ENCODE results near the gene CPLX3.

The CPLX3 gene

DNA sequence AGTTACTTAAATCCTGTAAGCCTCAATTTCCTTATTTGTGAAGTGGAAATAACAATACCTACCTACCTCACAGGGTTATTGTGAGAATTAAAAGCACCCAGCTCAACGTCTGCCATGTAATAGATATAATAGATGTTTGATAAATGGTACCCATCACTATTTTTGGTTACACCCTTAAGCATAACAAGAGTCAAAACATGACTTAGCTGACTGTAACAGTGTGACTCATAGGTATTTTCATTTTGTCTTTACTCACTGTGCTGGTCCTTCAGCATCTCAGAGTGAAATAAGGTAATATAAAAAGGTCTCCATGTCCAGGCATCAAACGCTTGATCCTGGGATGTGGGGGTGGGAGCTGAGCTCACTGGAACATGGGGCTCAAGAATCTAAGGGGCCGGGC lies 3.1 kb downstream of the CPLX3 start:
- no peak for DNase-seq (ENCODE audit: low spot score)

DNA sequence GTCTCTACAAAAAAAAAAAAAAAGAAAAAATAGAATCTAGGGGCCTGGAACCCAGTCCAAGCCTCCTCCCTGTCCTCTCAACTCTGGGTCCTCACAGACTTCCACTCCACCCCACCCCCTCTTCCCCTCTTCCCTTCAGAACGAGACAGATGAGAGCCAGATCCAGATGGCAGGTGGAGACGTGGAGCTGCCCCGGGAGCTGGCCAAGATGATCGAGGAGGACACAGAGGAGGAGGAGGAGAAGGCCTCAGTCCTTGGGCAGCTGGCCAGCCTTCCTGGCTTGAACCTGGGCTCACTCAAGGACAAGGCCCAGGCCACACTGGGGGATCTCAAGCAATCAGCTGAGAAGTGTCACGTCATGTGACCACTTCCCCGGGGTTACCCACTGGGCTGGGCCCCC lies 3.6 kb downstream of the CPLX3 start:
- DNase-seq (ENCODE audit: low spot score): no peak

DNA sequence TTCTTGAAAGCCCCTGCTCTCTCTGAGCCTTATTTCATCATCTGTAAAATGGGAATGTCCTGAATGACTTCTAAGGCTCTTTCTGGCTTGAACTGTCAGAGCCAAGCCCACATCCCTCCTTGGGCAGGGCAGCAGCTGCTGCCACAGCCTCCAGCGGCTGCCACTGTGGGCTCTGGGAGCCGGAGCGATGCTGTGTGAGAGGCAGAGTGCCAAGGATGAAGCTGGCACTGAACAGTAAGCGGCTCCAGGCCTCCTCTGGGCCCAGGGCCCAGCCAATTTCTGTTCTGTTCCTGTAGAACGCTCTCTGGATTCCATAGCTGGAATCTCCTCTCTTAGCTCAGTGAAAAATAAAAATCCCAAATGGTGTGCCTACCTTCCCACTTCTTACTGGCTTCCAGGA lies 4.4 kb downstream of the CPLX3 start:
- DNase-seq (ENCODE audit: low spot score): no peak

DNA sequence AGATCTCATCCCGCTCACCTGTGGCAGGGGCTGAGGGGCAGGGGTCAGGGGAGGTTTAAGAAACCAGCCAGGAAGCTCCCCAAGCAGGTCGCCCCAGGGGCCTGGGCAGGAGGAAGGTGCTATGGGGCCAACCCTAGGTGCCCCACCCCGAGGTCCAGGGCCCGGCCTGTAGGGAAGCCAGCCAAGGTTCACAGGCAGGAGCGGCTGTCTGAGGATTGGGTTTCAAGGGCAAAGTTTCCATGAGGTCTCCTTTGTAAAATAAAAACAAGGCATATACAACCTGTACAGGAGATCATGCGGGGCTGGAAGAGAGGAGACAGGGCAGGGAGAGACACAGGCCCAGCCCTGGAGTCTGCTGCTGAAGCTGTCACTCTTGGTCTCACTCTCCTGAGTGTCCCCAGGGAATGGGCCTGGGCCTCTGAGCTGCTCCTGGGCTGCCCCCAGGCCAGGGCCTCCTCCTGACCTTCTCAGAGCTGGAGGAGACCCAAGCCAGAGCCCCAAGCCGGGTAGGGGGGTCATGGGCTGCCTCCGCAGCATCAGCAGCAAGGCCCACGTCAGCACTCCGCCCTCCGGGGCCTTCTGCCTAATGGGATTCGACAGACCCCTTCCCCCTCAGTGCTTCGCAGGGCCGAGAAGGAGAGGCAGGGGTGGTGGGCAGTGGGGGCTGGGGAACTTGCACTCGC lies 5.5 kb downstream of the CPLX3 start:
- DNase-seq (ENCODE audit: low spot score): no peak

DNA sequence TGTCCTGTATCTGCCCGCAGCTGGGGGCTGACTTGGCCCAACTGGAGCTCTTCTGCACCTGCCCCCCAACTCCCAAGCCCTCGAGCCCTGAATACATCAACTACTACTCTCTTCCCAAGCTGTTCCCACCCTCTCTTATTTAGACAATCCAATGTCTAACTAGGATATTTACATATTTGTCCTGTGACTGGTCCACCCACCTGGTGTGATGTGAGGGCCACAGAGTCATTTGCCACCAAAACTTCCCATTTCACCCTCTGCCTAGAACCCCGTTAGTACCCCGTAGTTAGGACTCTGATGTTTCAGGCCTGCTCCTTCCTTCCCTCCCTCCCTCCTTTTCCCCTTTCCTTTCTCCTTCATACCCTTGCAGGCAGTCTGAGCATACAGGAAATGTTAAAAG lies 6.4 kb downstream of the CPLX3 start:
- DNase-seq (ENCODE audit: low spot score): no peak

DNA sequence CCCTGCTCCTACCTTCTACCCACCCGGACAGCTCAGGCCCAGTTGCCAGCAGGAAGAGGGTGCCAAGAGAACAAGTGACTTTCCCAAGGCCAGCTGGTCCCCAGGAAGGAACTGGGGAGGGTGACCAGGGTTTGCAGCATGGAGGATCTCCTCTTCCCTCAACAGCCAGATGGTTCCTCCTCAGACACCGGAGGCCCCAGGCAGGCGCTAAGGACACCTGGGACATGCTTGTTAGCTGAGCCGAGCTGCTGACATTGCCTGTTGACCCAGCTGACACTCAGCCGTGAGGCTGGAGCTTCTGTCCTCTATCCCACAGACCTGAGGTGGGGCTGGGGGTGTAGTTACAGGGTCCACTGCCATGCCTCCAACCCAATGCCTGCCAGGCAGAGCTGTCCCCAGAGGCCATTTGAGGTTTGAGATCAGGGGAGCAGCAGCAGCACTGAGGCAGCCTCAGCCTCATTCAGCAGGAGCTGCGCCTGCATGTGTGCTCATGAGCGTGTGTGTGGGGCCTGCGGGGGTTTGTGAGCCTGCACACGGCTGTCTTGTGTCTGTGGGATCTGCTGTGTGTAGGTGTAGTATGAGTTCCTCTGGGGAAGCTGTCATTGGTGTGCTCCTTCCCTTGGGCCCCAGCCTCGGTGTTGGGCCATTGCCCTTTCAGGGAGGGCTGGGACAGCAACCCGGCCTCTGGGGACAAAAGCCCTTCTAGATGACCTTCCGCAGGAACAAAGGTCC lies 7.1 kb downstream of the CPLX3 start:
- no peak for DNase-seq (ENCODE audit: low spot score)

DNA sequence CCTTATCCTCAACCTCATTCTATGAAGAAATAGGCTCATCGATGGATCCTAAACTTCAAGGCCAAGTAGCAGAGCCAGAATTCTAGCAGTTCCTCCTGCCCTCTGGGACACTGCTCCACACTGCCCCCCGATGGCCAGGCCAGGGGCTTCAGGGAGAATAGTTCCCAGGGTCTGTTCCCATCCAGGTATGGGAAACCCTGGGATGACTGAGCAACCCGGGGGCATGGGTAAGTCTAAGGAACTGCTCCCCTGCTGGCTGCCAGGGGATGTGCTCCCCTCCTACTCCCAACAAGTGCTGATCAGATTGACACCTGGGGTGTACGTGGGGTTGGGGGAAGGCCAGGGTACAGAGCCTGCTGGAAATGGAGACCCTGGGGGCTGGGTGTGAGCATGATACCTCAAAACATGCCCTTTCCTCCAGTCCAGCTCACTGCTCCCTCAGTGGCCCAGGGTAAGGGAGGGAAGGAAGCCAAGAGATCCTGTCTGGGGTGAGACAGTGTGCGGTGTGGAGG lies 8.9 kb downstream of the CPLX3 start:
- peak; percentile 47 for DNase-seq (ENCODE audit: low spot score)

DNA sequence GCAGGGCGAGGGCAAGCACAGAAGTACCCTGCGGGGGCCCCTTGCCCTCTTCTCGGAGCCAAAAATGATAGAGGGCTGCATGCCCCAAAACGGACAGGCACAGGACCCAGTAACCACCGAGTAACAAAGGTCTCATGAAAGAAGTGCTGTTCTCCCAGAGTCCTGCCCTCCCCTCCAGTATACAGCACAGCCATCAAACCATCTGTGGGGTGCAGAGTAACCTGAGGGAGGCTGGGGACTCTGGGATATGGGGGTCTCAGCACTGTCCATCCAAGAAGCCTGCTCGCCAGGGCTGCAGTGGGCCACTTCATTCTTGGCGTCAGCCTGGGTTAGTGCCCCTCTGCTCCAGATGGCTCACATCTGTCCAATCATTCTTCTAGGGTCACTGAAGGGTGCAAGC lies 10.4 kb downstream of the CPLX3 start:
- DNase-seq (ENCODE audit: low spot score): no peak

DNA sequence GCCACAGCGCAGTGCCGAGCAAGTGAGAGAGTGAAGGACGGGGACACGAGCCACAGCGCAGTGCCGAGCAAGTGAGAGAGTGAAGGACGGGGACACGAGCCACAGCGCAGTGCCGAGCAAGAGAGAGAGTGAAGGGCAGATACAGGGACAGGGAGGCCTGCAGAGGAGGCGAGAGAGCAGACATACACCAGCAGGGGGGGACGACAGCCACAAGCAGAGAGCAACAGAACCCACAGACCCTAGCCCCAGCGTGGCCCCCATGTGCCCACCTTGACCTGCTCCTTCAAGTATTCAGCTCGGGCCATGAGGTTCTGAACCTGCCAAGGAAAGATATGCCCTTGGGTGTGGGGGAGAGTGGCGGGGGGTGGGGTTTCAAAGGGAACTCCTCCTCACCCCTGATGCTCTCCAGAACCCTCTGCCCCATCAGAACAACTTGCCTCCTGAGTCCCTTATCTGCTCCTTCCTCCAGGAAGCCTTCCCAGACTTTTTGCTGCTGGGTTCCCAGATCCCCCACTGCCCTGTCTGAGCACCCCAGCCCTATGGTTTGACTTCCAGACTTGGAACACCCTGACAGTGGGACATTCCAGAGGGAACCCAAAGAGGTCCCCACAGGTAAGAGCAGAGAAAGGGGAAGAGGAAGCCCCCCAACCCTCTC lies 11.2 kb downstream of the CPLX3 start:
- DNase-seq (ENCODE audit: low spot score): no peak

DNA sequence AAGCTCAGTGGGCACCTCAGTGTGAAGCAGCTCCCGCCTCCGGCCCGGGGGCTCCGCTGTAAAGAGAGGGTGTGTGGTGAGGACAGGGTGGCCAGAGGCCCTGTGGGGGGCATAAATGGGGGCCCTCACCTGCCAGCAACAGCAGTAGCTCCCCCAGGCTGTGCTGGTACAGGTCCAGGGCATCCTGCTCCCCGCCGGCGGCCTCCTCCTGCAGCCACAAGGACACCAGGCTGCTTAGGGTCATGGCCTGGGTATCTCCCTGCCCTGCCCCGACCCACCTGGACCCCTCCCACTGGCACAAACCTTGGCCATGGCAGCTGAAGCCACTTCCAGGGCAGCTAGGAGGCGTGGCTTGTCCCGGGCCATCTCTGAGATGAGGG lies 11.7 kb downstream of the CPLX3 start:
- no peak for DNase-seq (ENCODE audit: low spot score)

DNA sequence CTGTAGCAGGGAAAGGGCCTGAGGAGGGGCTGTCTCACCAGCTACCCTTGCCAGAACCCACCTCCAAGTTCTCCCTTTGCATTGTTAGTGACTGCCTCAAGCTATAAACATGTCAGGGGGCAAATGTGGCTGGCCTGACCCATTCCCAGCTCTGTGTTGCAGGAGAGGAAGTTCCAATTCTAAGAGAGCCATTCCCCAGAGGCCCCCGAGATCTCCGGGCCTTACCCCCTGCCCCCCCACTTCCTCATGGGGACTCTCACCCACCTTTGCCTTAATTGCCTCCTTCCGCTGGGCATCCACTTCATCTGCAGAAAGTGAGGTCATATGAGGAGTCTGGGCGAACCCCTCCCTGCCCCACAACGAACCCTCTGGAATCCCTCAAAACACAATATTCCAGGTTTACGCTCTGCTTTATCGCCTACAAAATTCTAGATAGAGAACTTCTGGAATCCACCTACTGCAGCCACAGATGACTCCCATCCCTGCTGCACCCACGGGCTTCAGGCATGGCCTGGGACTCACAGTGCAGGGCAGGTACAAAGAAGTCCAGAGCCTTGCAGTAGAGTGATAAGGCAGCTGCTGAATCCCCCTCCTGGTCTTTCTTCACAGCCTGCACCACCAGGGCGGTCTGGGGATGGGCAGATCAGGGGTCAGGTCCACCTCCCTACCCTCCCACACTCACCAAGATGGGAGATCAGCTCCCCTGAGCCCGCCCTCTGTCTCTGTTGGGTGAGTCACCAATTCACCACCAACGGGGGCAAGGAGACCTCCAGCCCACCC lies 12.5 kb downstream of the CPLX3 start:
- DNase-seq (ENCODE audit: low spot score): no peak

DNA sequence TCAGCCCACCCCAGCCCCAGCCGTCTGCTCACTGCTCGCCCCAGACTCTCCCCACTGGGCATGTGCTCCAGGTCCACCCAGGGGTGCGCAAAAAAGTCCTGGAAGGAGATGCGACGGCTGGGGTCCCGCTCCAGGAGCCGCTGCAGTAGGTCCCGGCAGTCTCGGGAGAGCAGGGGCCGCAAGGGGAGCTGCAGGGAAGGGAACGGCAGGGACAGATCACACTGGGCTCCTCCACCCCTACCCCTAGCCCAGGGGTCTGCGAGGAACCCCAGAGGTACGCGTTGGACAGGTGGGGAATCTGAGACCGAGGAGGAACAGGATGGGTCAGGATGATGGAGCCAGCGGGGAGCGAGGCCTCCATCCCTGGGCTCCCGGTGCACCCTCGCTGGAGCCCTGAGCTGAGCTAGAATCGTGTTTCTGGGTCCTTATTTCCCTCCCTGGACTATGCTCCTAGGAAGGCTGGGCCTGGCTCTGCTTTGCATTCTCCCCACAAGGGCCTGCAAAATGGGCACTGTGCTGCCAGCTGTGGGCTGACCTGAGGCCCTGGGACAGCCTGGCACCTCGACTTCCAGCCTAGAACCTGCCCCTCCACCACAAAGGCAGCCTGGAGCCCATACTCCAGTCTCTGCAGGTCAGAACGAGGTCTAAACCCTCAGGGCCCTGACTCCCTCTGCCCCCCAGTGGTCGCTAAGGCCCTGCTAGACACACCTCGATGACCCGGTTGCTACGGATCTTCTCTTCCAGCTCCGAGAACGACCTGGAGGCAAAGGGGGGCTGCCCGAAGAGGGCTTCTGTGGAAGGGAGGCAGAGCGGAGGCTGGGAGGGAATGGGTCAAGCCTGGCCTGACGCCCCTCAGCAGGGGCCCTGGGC lies 13.3 kb downstream of the CPLX3 start:
- no peak for DNase-seq (ENCODE audit: low spot score)

DNA sequence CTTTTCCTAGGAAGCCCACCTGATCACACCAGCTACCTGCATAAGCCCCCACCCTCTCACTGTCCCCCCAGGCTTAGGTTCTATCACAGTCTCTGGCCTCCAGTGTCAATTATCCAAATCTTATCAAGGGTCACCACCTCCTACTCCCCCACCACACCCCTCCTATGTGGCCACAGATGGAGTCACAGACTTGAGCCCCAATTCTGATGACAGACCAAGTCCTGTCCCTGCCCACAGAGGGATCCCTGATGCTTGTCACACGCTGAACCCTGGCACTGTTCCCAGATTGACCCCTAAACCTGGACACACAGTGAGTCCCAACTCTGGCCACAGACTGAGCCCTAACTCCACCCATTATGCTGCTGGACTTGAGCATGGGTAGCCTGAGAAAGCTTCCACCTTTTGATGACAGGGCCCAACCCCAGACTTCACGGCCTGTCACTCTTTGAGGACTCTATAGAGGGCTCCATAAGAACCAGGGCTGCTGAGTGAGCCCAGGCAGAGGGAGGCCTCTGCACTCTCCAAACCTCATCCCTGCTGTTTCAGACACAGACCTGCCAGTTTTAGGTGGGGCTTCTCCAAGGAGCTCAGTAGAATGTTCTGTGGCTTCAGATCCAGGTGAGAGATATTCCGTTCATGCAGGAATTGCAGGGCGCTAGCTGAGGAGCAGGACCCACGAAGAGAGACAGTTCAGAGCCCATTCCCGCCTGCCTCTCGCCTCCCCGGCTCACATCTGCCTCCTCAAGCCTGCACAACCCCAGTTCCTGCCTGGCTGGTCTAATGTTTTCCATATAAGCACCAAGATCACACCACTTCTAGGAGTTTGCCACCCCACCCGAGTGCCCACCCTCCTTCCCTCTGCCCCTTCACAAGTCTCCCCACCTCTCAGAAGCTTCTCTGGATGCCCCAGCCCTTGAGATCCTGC lies 14.7 kb downstream of the CPLX3 start:
- DNase-seq (ENCODE audit: low spot score): no peak

DNA sequence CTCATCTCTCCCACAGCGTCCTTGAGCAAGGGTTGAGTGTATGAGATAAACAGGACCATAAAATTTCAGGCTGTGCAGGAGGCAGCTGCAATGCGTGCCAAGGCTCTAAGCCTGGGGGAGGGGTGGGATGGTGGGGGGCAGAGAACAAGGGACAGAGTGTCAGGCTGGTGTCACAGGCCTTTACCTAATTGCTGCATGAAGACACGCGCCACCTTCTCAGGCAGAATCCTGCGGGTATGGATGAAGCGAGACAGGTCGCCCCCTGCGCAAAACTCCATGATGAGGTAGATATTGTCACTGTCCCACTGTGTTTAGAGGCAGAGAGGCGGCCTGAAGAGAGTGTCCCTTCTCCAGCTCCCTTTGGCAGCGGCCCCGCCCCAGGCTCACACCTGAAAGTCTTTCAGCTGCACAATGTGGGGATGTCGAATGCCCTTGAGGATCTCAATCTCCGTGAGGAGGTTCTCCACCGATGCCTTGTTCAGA lies 15.5 kb downstream of the CPLX3 start:
- no peak for DNase-seq (ENCODE audit: low spot score)

DNA sequence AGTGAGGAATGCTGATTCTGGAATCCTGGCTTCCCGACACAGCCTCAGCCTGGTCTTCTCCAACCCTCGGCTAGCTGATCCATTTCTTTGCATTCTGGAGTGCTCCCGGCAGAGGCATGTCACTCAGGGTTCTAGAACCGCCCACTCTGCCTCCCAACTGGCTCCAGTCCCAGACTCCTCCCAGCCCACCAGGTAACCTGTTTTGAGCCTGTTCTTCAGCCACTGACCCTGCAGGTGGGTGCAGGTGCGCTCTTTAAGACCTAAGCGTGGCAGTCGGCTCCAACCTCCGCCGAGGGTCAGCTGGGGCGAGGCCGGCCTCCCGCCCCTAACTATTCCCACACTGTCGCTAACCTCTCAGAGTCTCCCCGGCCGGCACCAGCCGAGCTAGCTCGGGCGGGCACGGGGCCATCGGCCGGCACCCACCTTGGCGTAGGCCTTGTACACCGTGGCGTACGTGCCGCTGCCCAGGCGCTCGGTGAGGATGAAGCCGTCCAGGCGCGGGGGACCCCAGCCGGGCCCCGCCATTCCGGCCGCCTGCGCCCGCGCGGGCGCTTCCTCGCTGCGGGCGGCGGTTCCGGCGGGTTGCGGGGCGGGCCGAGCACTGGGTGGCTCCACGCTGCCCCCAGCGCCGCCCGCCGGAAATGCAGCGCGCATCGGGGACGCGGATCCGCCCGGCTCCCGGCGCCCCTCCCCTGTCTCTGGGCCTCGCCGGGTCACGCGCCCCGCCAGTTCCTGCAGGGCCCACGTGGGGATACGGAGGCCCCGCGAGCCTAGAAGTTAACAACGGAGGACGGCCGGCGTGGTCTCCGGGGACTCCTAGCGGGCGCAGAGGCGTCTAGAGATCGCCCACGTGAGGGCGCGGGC lies 16.4 kb downstream of the CPLX3 start, which contains the start of gene ULK3:
Gene ULK3 (minus strand): TSS at position 576 of the 864 bp plus-strand sequence. CDS start 51 bp downstream, at position 525.
- peak; percentile 91 for DNase-seq (ENCODE audit: low spot score)

DNA sequence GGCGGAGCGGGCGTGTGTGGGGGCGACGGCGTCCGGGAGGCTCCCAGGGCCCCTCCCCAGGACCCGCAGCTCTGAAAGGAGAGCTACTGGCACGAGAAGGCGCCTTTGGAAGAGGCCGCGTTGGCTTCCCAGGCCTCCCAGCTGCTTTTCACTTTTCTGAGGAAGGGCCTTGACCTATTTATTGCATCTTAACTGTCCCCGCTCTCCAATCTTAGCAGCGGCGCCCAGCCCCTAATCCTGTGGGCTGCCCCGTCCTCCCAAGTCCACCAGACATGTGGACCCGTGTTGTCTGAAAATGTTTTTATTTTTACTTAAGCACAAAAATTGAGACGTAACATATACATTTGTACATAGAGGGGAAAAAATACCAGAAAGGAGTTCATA lies 17.0 kb downstream of the CPLX3 start:
- DNase-seq (ENCODE audit: low spot score): no peak

DNA sequence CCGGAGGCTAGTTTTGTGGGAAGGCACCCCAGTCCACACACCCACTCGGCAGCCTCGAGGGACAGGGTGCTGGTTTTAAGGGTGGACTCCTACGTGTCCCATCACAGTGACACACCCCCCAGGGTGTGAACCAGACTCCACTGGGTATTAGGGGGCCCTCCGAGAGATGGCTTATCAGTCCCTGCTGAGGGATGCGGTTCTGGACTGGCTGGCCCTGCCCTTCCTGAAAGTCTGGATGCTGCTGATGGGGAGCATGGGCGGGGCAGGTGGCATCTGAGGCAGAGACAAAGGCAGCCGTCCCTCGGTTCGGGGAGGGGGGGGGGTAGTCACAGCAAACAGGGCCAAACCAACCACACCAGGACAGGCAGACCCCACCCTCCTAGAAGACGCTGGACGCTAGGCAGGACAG lies 17.5 kb downstream of the CPLX3 start:
- DNase-seq (ENCODE audit: low spot score): no peak

DNA sequence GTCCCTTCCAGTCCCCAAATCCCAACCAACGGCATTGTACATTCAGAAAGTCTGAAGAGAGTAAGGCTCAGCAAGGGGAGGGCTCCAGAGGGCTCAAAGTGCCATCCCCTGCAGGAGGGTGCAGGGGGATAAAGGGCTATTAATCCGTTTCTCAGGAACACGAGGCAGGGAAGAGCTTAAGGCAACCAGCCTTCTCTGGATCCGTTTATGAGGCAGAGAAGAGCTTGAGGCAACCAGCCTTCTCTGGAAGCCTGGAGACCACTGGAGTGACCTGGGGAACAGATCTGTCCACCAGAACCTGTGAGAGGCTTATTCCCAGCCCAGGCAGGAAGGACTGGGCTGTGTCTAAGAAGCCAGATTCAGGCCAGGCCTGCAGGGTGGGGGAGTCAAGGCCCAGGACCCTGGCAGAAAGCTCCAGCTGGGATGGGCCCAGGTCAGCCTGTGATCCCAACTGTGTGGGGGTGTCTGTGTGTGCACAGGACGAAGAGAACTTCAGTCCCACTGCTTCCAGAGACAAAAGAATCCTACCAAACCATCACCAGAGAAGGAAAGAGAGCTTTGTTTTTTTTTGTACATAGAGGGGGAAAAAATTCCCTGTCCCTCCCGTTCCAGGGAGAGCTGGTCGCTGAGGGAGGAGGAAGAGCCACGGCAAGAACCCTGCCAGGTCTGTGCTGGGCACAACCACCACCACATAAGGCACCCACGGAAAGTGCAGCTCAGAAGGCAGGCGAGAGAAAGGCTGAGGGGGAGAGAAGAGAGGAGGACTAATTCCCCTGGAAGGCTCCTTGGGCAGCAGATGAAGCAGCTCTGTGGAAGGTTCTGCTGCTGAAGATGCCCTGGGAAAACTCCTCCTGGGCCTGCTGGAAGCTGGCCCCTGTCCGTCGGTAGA lies 18.1 kb downstream of the CPLX3 start:
- DNase-seq (ENCODE audit: low spot score): no peak
